ENCODE data around the gene SNCB.

The SNCB gene

GRCh38 chr5:176590035-176590717 is 40.2 kb downstream of the SNCB start:
- Histone ChIP-seq H3K9me3 (ENCODE audit: low read depth, low read length) (no peaks in the 10 kb centered on the region), H3K9ac (ENCODE audit: insufficient read length) (no peak overlapping the region), H3K36me3 (ENCODE audit: insufficient read depth, low read length) (no peaks in the 10 kb centered on the region), H3K4me3 (no peak overlapping the region), H3K27ac (no peak overlapping the region)
- TF ChIP-seq POLR2AphosphoS5 (IDR thresholded peaks at IDR 0.05; ENCODE audit: borderline replicate concordance, low read depth, low read length), result no peak
- no peak for TF ChIP-seq FOXP2 (optimal IDR thresholded peaks at IDR 0.05; ENCODE audit: control extremely low read depth, extremely low read length, insufficient read depth)
- no peak for TF ChIP-seq EZH2 (IDR thresholded peaks at IDR 0.05)
- no peak for DNase-seq (ENCODE audit: low read depth, low spot score)

- H3K36me3 ChIP-seq (ENCODE audit: insufficient read depth, low read length), result no peaks in the 10 kb centered on the region
- H3K4me3 ChIP-seq, result no peak overlapping the region
- H3K9me3 ChIP-seq (ENCODE audit: low read depth, low read length), result no peaks in the 10 kb centered on the region
- no peak overlapping the region for H3K27ac ChIP-seq
- TF ChIP-seq POLR2AphosphoS5 (IDR thresholded peaks at IDR 0.05; ENCODE audit: borderline replicate concordance, low read depth, low read length) (no peak), EZH2 (IDR thresholded peaks at IDR 0.05) (no peak), FOXP2 (optimal IDR thresholded peaks at IDR 0.05; ENCODE audit: control extremely low read depth, extremely low read length, insufficient read depth) (no peak)
- DNase-seq (ENCODE audit: low read depth, low spot score), result no peak
- H3K9ac ChIP-seq (ENCODE audit: insufficient read length), result no peak overlapping the region
These were observed 41.1 kb downstream of the SNCB start for GRCh38 chr5:176589039-176589769.

- TF ChIP-seq POLR2AphosphoS5 (IDR thresholded peaks at IDR 0.05; ENCODE audit: borderline replicate concordance, low read depth, low read length), result no peak
- no peak for TF ChIP-seq EZH2 (IDR thresholded peaks at IDR 0.05)
- TF ChIP-seq FOXP2 (optimal IDR thresholded peaks at IDR 0.05; ENCODE audit: control extremely low read depth, extremely low read length, insufficient read depth), result no peak
- DNase-seq (ENCODE audit: low read depth, low spot score), result no peak
- Histone ChIP-seq H3K27ac (no peak overlapping the region), H3K9me3 (ENCODE audit: low read depth, low read length) (no peaks in the 10 kb centered on the region), H3K4me3 (no peak overlapping the region), H3K9ac (ENCODE audit: insufficient read length) (no peak overlapping the region), H3K36me3 (ENCODE audit: insufficient read depth, low read length) (no peaks in the 10 kb centered on the region)
These were observed 42.0 kb downstream of the SNCB start for GRCh38 chr5:176588297-176588696.

- H3K4me3 ChIP-seq, result no peak overlapping the region
- no peak for TF ChIP-seq EZH2 (IDR thresholded peaks at IDR 0.05)
- no peak for TF ChIP-seq POLR2AphosphoS5 (IDR thresholded peaks at IDR 0.05; ENCODE audit: borderline replicate concordance, low read depth, low read length)
- TF ChIP-seq FOXP2 (optimal IDR thresholded peaks at IDR 0.05; ENCODE audit: control extremely low read depth, extremely low read length, insufficient read depth), result no peak
- no peak overlapping the region for H3K27ac ChIP-seq
- H3K9me3 ChIP-seq (ENCODE audit: low read depth, low read length), result no peaks in the 10 kb centered on the region
- H3K36me3 ChIP-seq (ENCODE audit: insufficient read depth, low read length), result no peaks in the 10 kb centered on the region
- DNase-seq (ENCODE audit: low read depth, low spot score), result no peak
- H3K9ac ChIP-seq (ENCODE audit: insufficient read length), result no peak overlapping the region
These were observed 42.9 kb downstream of the SNCB start for GRCh38 chr5:176587398-176587797.

GRCh38 chr5:176583076-176583475 is 47.3 kb downstream of the SNCB start:
- TF ChIP-seq POLR2AphosphoS5 (IDR thresholded peaks at IDR 0.05; ENCODE audit: borderline replicate concordance, low read depth, low read length) (no peak), EZH2 (IDR thresholded peaks at IDR 0.05) (no peak), FOXP2 (optimal IDR thresholded peaks at IDR 0.05; ENCODE audit: control extremely low read depth, extremely low read length, insufficient read depth) (no peak)
- H3K36me3 ChIP-seq (ENCODE audit: insufficient read depth, low read length), result no peaks in the 10 kb centered on the region
- H3K9me3 ChIP-seq (ENCODE audit: low read depth, low read length), result no peaks in the 10 kb centered on the region
- H3K9ac ChIP-seq (ENCODE audit: insufficient read length), result no peak overlapping the region
- no peak for DNase-seq (ENCODE audit: low read depth, low spot score)
- no peak overlapping the region for H3K4me3 ChIP-seq
- no peak overlapping the region for H3K27ac ChIP-seq

GRCh38 chr5:176581361-176581760 is 49.0 kb downstream of the SNCB start:
- H3K36me3 ChIP-seq (ENCODE audit: insufficient read depth, low read length), result no peaks in the 10 kb centered on the region
- TF ChIP-seq FOXP2 (optimal IDR thresholded peaks at IDR 0.05; ENCODE audit: control extremely low read depth, extremely low read length, insufficient read depth), result no peak
- no peak for TF ChIP-seq POLR2AphosphoS5 (IDR thresholded peaks at IDR 0.05; ENCODE audit: borderline replicate concordance, low read depth, low read length)
- no peak for TF ChIP-seq EZH2 (IDR thresholded peaks at IDR 0.05)
- DNase-seq (ENCODE audit: low read depth, low spot score), result no peak
- no peaks in the 10 kb centered on the region for H3K9me3 ChIP-seq (ENCODE audit: low read depth, low read length)
- H3K27ac ChIP-seq, result no peak overlapping the region
- no peak overlapping the region for H3K9ac ChIP-seq (ENCODE audit: insufficient read length)
- H3K4me3 ChIP-seq, result no peak overlapping the region

GRCh38 chr5:176579323-176579722 is 51.0 kb downstream of the SNCB start:
- TF ChIP-seq POLR2AphosphoS5 (IDR thresholded peaks at IDR 0.05; ENCODE audit: borderline replicate concordance, low read depth, low read length) (no peak), EZH2 (IDR thresholded peaks at IDR 0.05) (no peak), FOXP2 (optimal IDR thresholded peaks at IDR 0.05; ENCODE audit: control extremely low read depth, extremely low read length, insufficient read depth) (no peak)
- Histone ChIP-seq H3K27ac (no peak overlapping the region), H3K4me3 (no peak overlapping the region), H3K36me3 (ENCODE audit: insufficient read depth, low read length) (no peaks in the 10 kb centered on the region), H3K9ac (ENCODE audit: insufficient read length) (no peak overlapping the region), H3K9me3 (ENCODE audit: low read depth, low read length) (no peaks in the 10 kb centered on the region)
- DNase-seq (ENCODE audit: low read depth, low spot score), result no peak

- H3K9ac ChIP-seq (ENCODE audit: insufficient read length), result no peak overlapping the region
- H3K4me3 ChIP-seq, result no peak overlapping the region
- H3K36me3 ChIP-seq (ENCODE audit: insufficient read depth, low read length), result no peaks in the 10 kb centered on the region
- no peaks in the 10 kb centered on the region for H3K9me3 ChIP-seq (ENCODE audit: low read depth, low read length)
- H3K27ac ChIP-seq, result no peak overlapping the region
- TF ChIP-seq POLR2AphosphoS5 (IDR thresholded peaks at IDR 0.05; ENCODE audit: borderline replicate concordance, low read depth, low read length), result no peak
- no peak for TF ChIP-seq FOXP2 (optimal IDR thresholded peaks at IDR 0.05; ENCODE audit: control extremely low read depth, extremely low read length, insufficient read depth)
- no peak for TF ChIP-seq EZH2 (IDR thresholded peaks at IDR 0.05)
- DNase-seq (ENCODE audit: low read depth, low spot score), result no peak
These were observed 51.9 kb downstream of the SNCB start for GRCh38 chr5:176578391-176578808.

All from SK-N-MC (cell line).